Measurements from ENCODE around the gene VPS13D.

VPS13D gene

GRCh38 chr1:12335815-12336214, 106.0 kb downstream of the VPS13D start:
- DNase-seq (ENCODE audit: low spot score), result no peak

- no peak for DNase-seq (ENCODE audit: low spot score)
Measured at GRCh38 chr1:12336413-12336812, 106.6 kb downstream of the VPS13D start.

- no peak for DNase-seq (ENCODE audit: low spot score)
Measured at GRCh38 chr1:12338017-12338416, 108.2 kb downstream of the VPS13D start.

- no peak for DNase-seq (ENCODE audit: low spot score)
Measured at GRCh38 chr1:12338823-12339222, 109.0 kb downstream of the VPS13D start.

- no peak for DNase-seq (ENCODE audit: low spot score)
Measured at GRCh38 chr1:12339396-12339795, 109.6 kb downstream of the VPS13D start.

GRCh38 chr1:12339811-12340543, 110.1 kb downstream of the VPS13D start:
- no peak for DNase-seq (ENCODE audit: low spot score)

- no peak for DNase-seq (ENCODE audit: low spot score)
Measured at GRCh38 chr1:12340544-12340930, 110.7 kb downstream of the VPS13D start.

GRCh38 chr1:12341667-12342066, 111.8 kb downstream of the VPS13D start:
- DNase-seq (ENCODE audit: low spot score), result no peak

- DNase-seq (ENCODE audit: low spot score), result no peak
Measured at GRCh38 chr1:12342401-12343003, 112.7 kb downstream of the VPS13D start.

GRCh38 chr1:12343823-12344487, 114.1 kb downstream of the VPS13D start:
- DNase-seq (ENCODE audit: low spot score), result no peak

- DNase-seq (ENCODE audit: low spot score), result peak; percentile 35
Measured at GRCh38 chr1:12344596-12345349, 114.9 kb downstream of the VPS13D start.

- DNase-seq (ENCODE audit: low spot score), result peak; percentile 12
Measured at GRCh38 chr1:12345350-12346217, 115.8 kb downstream of the VPS13D start.

GRCh38 chr1:12346483-12347151, 116.8 kb downstream of the VPS13D start:
- no peak for DNase-seq (ENCODE audit: low spot score)

- DNase-seq (ENCODE audit: low spot score), result no peak
Measured at GRCh38 chr1:12348113-12348512, 118.3 kb downstream of the VPS13D start.

- no peak for DNase-seq (ENCODE audit: low spot score)
Measured at GRCh38 chr1:12353981-12354380, 124.2 kb downstream of the VPS13D start.

- DNase-seq (ENCODE audit: low spot score), result no peak
Measured at GRCh38 chr1:12356004-12356890, 126.4 kb downstream of the VPS13D start.

- DNase-seq (ENCODE audit: low spot score), result no peak
Measured at GRCh38 chr1:12358499-12358898, 128.7 kb downstream of the VPS13D start.

GRCh38 chr1:12359359-12360133, 129.7 kb downstream of the VPS13D start:
- no peak for DNase-seq (ENCODE audit: low spot score)

- no peak for DNase-seq (ENCODE audit: low spot score)
Measured at GRCh38 chr1:12368646-12369045, 138.8 kb downstream of the VPS13D start.

Measured in germinal center (tissue), 1 donor.